A673 (cell line): ENCODE data around the gene PJA2. TPM values are rescaled to one million over a fixed set of nuclear protein-coding genes. Genes with fewer than 3 reads are reported as not detected.
"Not testable (repeated sequence)": the region's sequence is repeated elsewhere in the genome, so short reads cannot be mapped to it uniquely, and the experiment has no call there.

Experiments used
- BruUV-seq: library from RNA; stranded (reverse); fragments of 400-500 nt; replicated peaks from 2 replicates; lab custom pipeline; 2021; lab: Mats Ljungman, UMichigan
- CTCF ChIA-PET: fragments of 300-600 bp; sonication (Branson Sonifier 250); formaldehyde crosslinking; loops from one replicate; lab custom pipeline; 2022; ENCODE audit warnings: antibody characterized with exemption; lab: Charles Lee
- POLR2A ChIA-PET: fragments of 300-600 bp; sonication (Branson Sonifier 250); formaldehyde crosslinking; loops from one replicate; lab custom pipeline; 2022; ENCODE audit warnings: antibody characterized with exemption; ENCODE audit not compliant: low non-redundant PET; lab: Charles Lee
- DNase-seq: peaks from one replicate; pipeline ENCODE4 v3.0.0-alpha.2; 2015; ENCODE audit warnings: low spot score
- H3K27ac ChIP-seq: fragments of 200-600 bp; sonication (generic); 2 replicates; pipeline ENCODE4 v1.5.1; 2016; ENCODE audit warnings: mixed run types, low read depth, mild to moderate bottlenecking, mixed read lengths, antibody characterized with exemption, low read length; ENCODE audit not compliant: poor library complexity, severe bottlenecking
- H3K27me3 ChIP-seq: fragments of 200-600 bp; sonication (generic); replicated peaks from 2 replicates; pipeline ENCODE4 v1.6.1; 2017; ENCODE audit warnings: mixed run types, low read depth, mild to moderate bottlenecking, mixed read lengths, antibody characterized with exemption, low read length; ENCODE audit not compliant: insufficient read depth, poor library complexity
- H3K36me3 ChIP-seq: fragments of 200-600 bp; sonication (generic); 2 replicates; pipeline ENCODE4 v1.6.1; 2016; ENCODE audit warnings: mixed run types, mild to moderate bottlenecking, mixed read lengths, antibody characterized with exemption, low read length; ENCODE audit not compliant: insufficient read depth, poor library complexity, severe bottlenecking
- H3K4me1 ChIP-seq: fragments of 200-600 bp; sonication (generic); 2 replicates; pipeline ENCODE4 v1.6.1; 2017; ENCODE audit warnings: mixed run types, mild to moderate bottlenecking, mixed read lengths, antibody characterized with exemption, low read length; ENCODE audit not compliant: insufficient read depth, poor library complexity, severe bottlenecking
- H3K4me3 ChIP-seq: fragments of 200-600 bp; sonication (generic); 2 replicates; pipeline ENCODE4 v1.5.1; 2016; ENCODE audit warnings: low read depth, mixed run types, mild to moderate bottlenecking, mixed read lengths, low read length; ENCODE audit not compliant: poor library complexity, severe bottlenecking
- H3K9me3 ChIP-seq: fragments of 200-600 bp; sonication (generic); 2 replicates; pipeline ENCODE4 v1.6.1; 2016; ENCODE audit warnings: mixed run types, low read depth, mild to moderate bottlenecking, mixed read lengths, antibody characterized with exemption, low read length; ENCODE audit not compliant: poor library complexity, severe bottlenecking
- CTCF ChIP-seq: fragments of 300-800, 200-600 bp; sonication (generic); conservative IDR thresholded peaks from 2 replicates; pipeline ENCODE4 v1.5.1; 2017; ENCODE audit warnings: low read depth, mild to moderate bottlenecking, antibody characterized with exemption, low read length, moderate library complexity, mixed read lengths
- EZH2 ChIP-seq: fragments of 200-600 bp; sonication (generic); IDR thresholded peaks from 2 replicates; pipeline ENCODE4 v1.6.1; 2017; ENCODE audit warnings: borderline replicate concordance, low read depth, mild to moderate bottlenecking, mixed read lengths, antibody characterized with exemption, low read length; ENCODE audit not compliant: poor library complexity, severe bottlenecking
- intact Hi-C: fragments of 100-400 bp; cut with micrococcal nuclease; formaldehyde crosslinking; loops from one replicate; pipeline ENCODE4 v1.10.0; 2022; ENCODE audit not compliant: unreplicated experiment
- total RNA-seq: library from RNA; stranded (reverse); gene quantifications from 2 replicates; pipeline ENCODE4 v1.2.3, GENCODE V29; 2021

PJA2 gene
- total RNA-seq, 1 experiment from 2014 or later, result 47.3 TPM

- Histone ChIP-seq H3K27ac (no peak overlapping the region), H3K36me3 (no peaks in the 10 kb centered on the region), H3K4me1 (no peaks in the 10 kb centered on the region), H3K27me3 (no peaks in the 10 kb centered on the region), H3K9me3 (no peaks in the 10 kb centered on the region), H3K4me3 (no peak overlapping the region)
- POLR2A ChIA-PET, result no interaction called here
- intact Hi-C loops, result no loop called here
- no peak for DNase-seq
- TF ChIP-seq EZH2 (no peak), CTCF (no peak)
- CTCF ChIA-PET, result no interaction called here
- no TSS peak for BruUV-seq
These were observed 29.8 kb upstream of the PJA2 start for GRCh38 chr5:109439590-109439989.

- CTCF ChIA-PET, result no interaction called here
- BruUV-seq, result no TSS peak
These were observed 16.3 kb upstream of the PJA2 start for GRCh38 chr5:109426075-109426474.

GRCh38 chr5:109425521-109425920 is 15.7 kb upstream of the PJA2 start:
- H3K4me1 ChIP-seq, H3K27me3 ChIP-seq, CTCF ChIA-PET, H3K27ac ChIP-seq, POLR2A ChIA-PET, H3K4me3 ChIP-seq, intact Hi-C loops, BruUV-seq, DNase-seq, H3K9me3 ChIP-seq, H3K36me3 ChIP-seq: not testable (repeated sequence)

More at GRCh38 chr5:109426075-109426474, 16.3 kb upstream of the PJA2 start:
- no peak overlapping the region for H3K4me3 ChIP-seq
- no peak for DNase-seq
- intact Hi-C loops, result no loop called here
- TF ChIP-seq EZH2 (no peak), CTCF (no peak)
- POLR2A ChIA-PET, result no interaction called here
- no peaks in the 10 kb centered on the region for H3K36me3 ChIP-seq
- H3K9me3 ChIP-seq, result no peaks in the 10 kb centered on the region
- no peaks in the 10 kb centered on the region for H3K27me3 ChIP-seq
- no peak overlapping the region for H3K27ac ChIP-seq
- H3K4me1 ChIP-seq, result no peaks in the 10 kb centered on the region

- BruUV-seq, result no TSS peak
- intact Hi-C loops, result no loop called here
- no peak overlapping the region for H3K27ac ChIP-seq
- no peaks in the 10 kb centered on the region for H3K36me3 ChIP-seq
- ChIA-PET POLR2A (no interaction called here), CTCF (interaction anchor here (0.6 kb wide), 1 partner anchor 9 kb away, joined by 6 read pairs; no protein-coding TSS in a partner anchor)
- DNase-seq, result no peak
- no peak overlapping the region for H3K4me3 ChIP-seq
- TF ChIP-seq EZH2, result no peak
- no peak for TF ChIP-seq CTCF
- H3K9me3 ChIP-seq, result no peaks in the 10 kb centered on the region
- no peaks in the 10 kb centered on the region for H3K27me3 ChIP-seq
- H3K4me1 ChIP-seq, result no peaks in the 10 kb centered on the region
These were observed 12.2 kb upstream of the PJA2 start for GRCh38 chr5:109421956-109422355.
